Activated T-helper 1 cell treated with anti-CD3 and anti-CD28 coated beads, Interleukin-12 subunit alpha, Interleukin-12 subunit beta, Interleukin-2, Interleukin-4 antibody, amounts not matched to agents 30 ng/mL and 10 ng/mL and 1 ng/mL, durations not matched to agents 14 hours and 24 hours and 36 hours (primary cell): Measurements from ENCODE around the gene LCE1A. TPM values are rescaled to one million over a fixed set of nuclear protein-coding genes. Genes with fewer than 3 reads are reported as not detected.

Experiments
- DNase-seq: peaks from one replicate; pipeline ENCODE4 v3.0.0; 2021; ENCODE audit warnings: low spot score
- H3K27ac Mint-ChIP-seq: one replicate; pipeline ENCODE4 v1.8.0; 2021; ENCODE audit warnings: mild to moderate bottlenecking, mixed read lengths
- H3K27me3 Mint-ChIP-seq: one replicate; pipeline ENCODE4 v1.8.0; 2022; ENCODE audit warnings: mild to moderate bottlenecking, moderate library complexity, mixed read lengths; ENCODE audit not compliant: insufficient read depth
- H3K36me3 Mint-ChIP-seq: one replicate; pipeline ENCODE4 v1.8.0; 2021; ENCODE audit warnings: low read depth, mixed read lengths
- H3K4me1 Mint-ChIP-seq: one replicate; pipeline ENCODE4 v1.8.0; 2021; ENCODE audit warnings: low read depth, mixed read lengths
- H3K4me3 Mint-ChIP-seq: one replicate; pipeline ENCODE4 v1.8.0; 2021; ENCODE audit warnings: mild to moderate bottlenecking, moderate library complexity, mixed read lengths
- H3K9me3 Mint-ChIP-seq: one replicate; pipeline ENCODE4 v1.8.0; 2021; ENCODE audit warnings: mixed read lengths
- intact Hi-C: fragments of 100-400 bp; cut with micrococcal nuclease; formaldehyde crosslinking; loops from one replicate; pipeline ENCODE4 v1.15.1; 2024
- total RNA-seq: library from RNA; stranded (reverse); gene quantifications from 2 replicates; pipeline ENCODE4 v1.2.3, GENCODE V29; 2022

Gene LCE1A
- not detected in 2 replicates for total RNA-seq

- no peaks in the 10 kb centered on the region for H3K4me1 Mint-ChIP-seq
- H3K27ac Mint-ChIP-seq = no peak within 1 kb of the TSS
- intact Hi-C loops = no loop called here
- peaks cover 13% of the 10 kb centered on the region for H3K27me3 Mint-ChIP-seq
- H3K36me3 Mint-ChIP-seq = no peaks in the 10 kb centered on the region
- no peak for DNase-seq
- H3K9me3 Mint-ChIP-seq = no peaks in the 10 kb centered on the region
- H3K4me3 Mint-ChIP-seq = no peak within 1 kb of the TSS
Observed at GRCh38 chr1:152827173-152827572, at the start of gene LCE1A. LCE1A (plus strand) TSS chr1:152827473; CDS start chr1:152827473, 0 bp downstream.

- DNase-seq = no peak
Observed at GRCh38 chr1:152777510-152778137, 49.6 kb upstream of the LCE1A start.

GRCh38 chr1:152783095-152783494, 44.2 kb upstream of the LCE1A start:
- H3K36me3 Mint-ChIP-seq = no peaks in the 10 kb centered on the region
- H3K9me3 Mint-ChIP-seq = no peaks in the 10 kb centered on the region
- DNase-seq = no peak
- no peak overlapping the region for H3K4me3 Mint-ChIP-seq
- H3K27me3 Mint-ChIP-seq = peaks cover 4% of the 10 kb centered on the region
- intact Hi-C loops = no loop called here
- no peak overlapping the region for H3K27ac Mint-ChIP-seq
- H3K4me1 Mint-ChIP-seq = no peaks in the 10 kb centered on the region

More at GRCh38 chr1:152777510-152778137, 49.6 kb upstream of the LCE1A start:
- intact Hi-C loops = no loop called here
- H3K4me1 Mint-ChIP-seq = no peaks in the 10 kb centered on the region
- H3K4me3 Mint-ChIP-seq = no peak overlapping the region
- no peaks in the 10 kb centered on the region for H3K36me3 Mint-ChIP-seq
- no peaks in the 10 kb centered on the region for H3K9me3 Mint-ChIP-seq
- H3K27ac Mint-ChIP-seq = no peak overlapping the region
- H3K27me3 Mint-ChIP-seq = peaks cover 3% of the 10 kb centered on the region

GRCh38 chr1:152786077-152786476, 41.2 kb upstream of the LCE1A start, which contains the start of gene LCE1E:
LCE1E (plus strand) TSS chr1:152786257; CDS start chr1:152787300, 1,043 bp downstream.
- Mint-ChIP-seq H3K27me3 (peaks cover 1% of the 10 kb centered on the region), H3K4me1 (no peaks in the 10 kb centered on the region), H3K27ac (no peak within 1 kb of the TSS), H3K36me3 (no peaks in the 10 kb centered on the region), H3K4me3 (no peak within 1 kb of the TSS), H3K9me3 (no peaks in the 10 kb centered on the region)
- intact Hi-C loops = no loop called here
- no peak for DNase-seq

GRCh38 chr1:152795686-152796085, 31.6 kb upstream of the LCE1A start:
- Mint-ChIP-seq H3K36me3 (no peaks in the 10 kb centered on the region), H3K4me3 (no peak overlapping the region), H3K4me1 (no peaks in the 10 kb centered on the region), H3K27ac (no peak overlapping the region), H3K27me3 (peaks cover 2% of the 10 kb centered on the region), H3K9me3 (no peaks in the 10 kb centered on the region)
- intact Hi-C loops = no loop called here
- DNase-seq = no peak

- DNase-seq = no peak
- Mint-ChIP-seq H3K36me3 (no peaks in the 10 kb centered on the region), H3K4me1 (no peaks in the 10 kb centered on the region), H3K27ac (no peak within 1 kb of the TSS), H3K27me3 (peaks cover 2% of the 10 kb centered on the region), H3K4me3 (no peak within 1 kb of the TSS), H3K9me3 (no peaks in the 10 kb centered on the region)
- intact Hi-C loops = no loop called here
Observed at GRCh38 chr1:152796421-152796820, 30.9 kb upstream of the LCE1A start, which contains the start of gene LCE1D. LCE1D (plus strand) TSS chr1:152796721; CDS start chr1:152797795, 1,074 bp downstream.

- H3K4me3 Mint-ChIP-seq = no peak overlapping the region
- H3K9me3 Mint-ChIP-seq = no peaks in the 10 kb centered on the region
- intact Hi-C loops = no loop called here
- H3K4me1 Mint-ChIP-seq = no peaks in the 10 kb centered on the region
- DNase-seq = no peak
- H3K36me3 Mint-ChIP-seq = no peaks in the 10 kb centered on the region
- no peak overlapping the region for H3K27ac Mint-ChIP-seq
- H3K27me3 Mint-ChIP-seq = peaks cover 8% of the 10 kb centered on the region
Observed at GRCh38 chr1:152801333-152801732, 25.9 kb upstream of the LCE1A start.

GRCh38 chr1:152806576-152806975, 20.7 kb upstream of the LCE1A start, which contains the start of gene LCE1C:
LCE1C (minus strand) TSS chr1:152806651; CDS start chr1:152805478, 1,173 bp downstream.
- H3K9me3 Mint-ChIP-seq = no peaks in the 10 kb centered on the region
- H3K4me3 Mint-ChIP-seq = no peak within 1 kb of the TSS

GRCh38 chr1:152811050-152811449, 16.2 kb upstream of the LCE1A start:
- no peak overlapping the region for H3K4me3 Mint-ChIP-seq
- H3K27ac Mint-ChIP-seq = no peak overlapping the region
- intact Hi-C loops = no loop called here
- no peak for DNase-seq
- H3K27me3 Mint-ChIP-seq = peaks cover 2% of the 10 kb centered on the region
- no peaks in the 10 kb centered on the region for H3K4me1 Mint-ChIP-seq
- no peaks in the 10 kb centered on the region for H3K9me3 Mint-ChIP-seq
- no peaks in the 10 kb centered on the region for H3K36me3 Mint-ChIP-seq

More at GRCh38 chr1:152806576-152806975, 20.7 kb upstream of the LCE1A start, which contains the start of gene LCE1C:
- Mint-ChIP-seq H3K27ac (no peak within 1 kb of the TSS), H3K27me3 (peaks cover 8% of the 10 kb centered on the region), H3K36me3 (no peaks in the 10 kb centered on the region), H3K4me1 (no peaks in the 10 kb centered on the region)
- no peak for DNase-seq
- intact Hi-C loops = no loop called here

GRCh38 chr1:152811671-152812070, 15.6 kb upstream of the LCE1A start, which contains the start of gene LCE1B:
LCE1B (plus strand) TSS chr1:152811971; CDS start chr1:152812447, 476 bp downstream.
- Mint-ChIP-seq H3K27me3 (peaks cover 2% of the 10 kb centered on the region), H3K36me3 (no peaks in the 10 kb centered on the region), H3K4me1 (no peaks in the 10 kb centered on the region), H3K9me3 (no peaks in the 10 kb centered on the region), H3K4me3 (no peak within 1 kb of the TSS), H3K27ac (no peak within 1 kb of the TSS)
- no peak for DNase-seq
- intact Hi-C loops = loop anchor here (2.0 kb wide), 1 partner anchor 61 kb away; no protein-coding TSS in a partner anchor

GRCh38 chr1:152817309-152817708, 10.0 kb upstream of the LCE1A start:
- intact Hi-C loops = no loop called here
- no peaks in the 10 kb centered on the region for H3K4me1 Mint-ChIP-seq
- no peaks in the 10 kb centered on the region for H3K9me3 Mint-ChIP-seq
- no peak overlapping the region for H3K27ac Mint-ChIP-seq
- H3K36me3 Mint-ChIP-seq = no peaks in the 10 kb centered on the region
- no peak overlapping the region for H3K4me3 Mint-ChIP-seq
- DNase-seq = no peak
- no peaks in the 10 kb centered on the region for H3K27me3 Mint-ChIP-seq

GRCh38 chr1:152823294-152823693, 4.0 kb upstream of the LCE1A start:
- DNase-seq = no peak
- Mint-ChIP-seq H3K27me3 (peaks cover 8% of the 10 kb centered on the region), H3K36me3 (no peaks in the 10 kb centered on the region), H3K27ac (no peak overlapping the region), H3K4me1 (no peaks in the 10 kb centered on the region), H3K4me3 (no peak overlapping the region), H3K9me3 (no peaks in the 10 kb centered on the region)
- intact Hi-C loops = no loop called here

- no peaks in the 10 kb centered on the region for H3K4me1 Mint-ChIP-seq
- peaks cover 11% of the 10 kb centered on the region for H3K27me3 Mint-ChIP-seq
- no peak overlapping the region for H3K4me3 Mint-ChIP-seq
- no peaks in the 10 kb centered on the region for H3K9me3 Mint-ChIP-seq
- DNase-seq = no peak
- no peak overlapping the region for H3K27ac Mint-ChIP-seq
- no peaks in the 10 kb centered on the region for H3K36me3 Mint-ChIP-seq
- intact Hi-C loops = no loop called here
Observed at GRCh38 chr1:152824964-152825363, 2.3 kb upstream of the LCE1A start.
